PC-9 (cell line): Measurements from ENCODE around the gene PCDHGB1. TPM values are rescaled to one million over a fixed set of nuclear protein-coding genes. Genes with fewer than 3 reads are reported as not detected.

ENCODE experiments used
- Bru-seq: library from RNA; stranded (reverse); fragments of 400-500 nt; gene quantifications from one replicate; lab custom pipeline; 2021; lab: Mats Ljungman, UMichigan
- BruChase-seq, 2 experiments: library from RNA; stranded (reverse); fragments of 400-500 nt; gene quantifications; one replicate each; lab custom pipeline; 2021; lab: Mats Ljungman, UMichigan
- BruUV-seq: library from RNA; stranded (reverse); fragments of 400-500 nt; replicated peaks from 2 replicates; lab custom pipeline; 2021; lab: Mats Ljungman, UMichigan
- CTCF ChIA-PET: fragments of 300-600 bp; sonication (Branson Sonifier 250); formaldehyde crosslinking; loops from one replicate; lab custom pipeline; 2022; ENCODE audit warnings: antibody characterized with exemption; lab: Charles Lee
- POLR2A ChIA-PET: fragments of 300-600 bp; sonication (Branson Sonifier 250); formaldehyde crosslinking; loops from one replicate; lab custom pipeline; 2022; ENCODE audit warnings: antibody characterized with exemption; ENCODE audit not compliant: unreplicated experiment; lab: Charles Lee
- DNase-seq, 2 experiments: peaks; one replicate each; pipeline versions ENCODE4 v3.0.0 to v3.0.0-alpha.2; 2015 to 2022; ENCODE audit warnings: mixed read lengths in 1 of 2
- H2AFZ ChIP-seq: fragments of 200-600 bp; sonication (generic); 2 replicates; pipeline ENCODE4 v1.8.1; 2017; ENCODE audit warnings: antibody characterized with exemption
- H3F3A ChIP-seq: fragments of 200-600 bp; sonication (generic); 2 replicates; pipeline ENCODE4 v1.8.1; 2017; ENCODE audit warnings: antibody characterized with exemption, mild to moderate bottlenecking, low read depth; ENCODE audit not compliant: insufficient read depth
- H3K27ac ChIP-seq: fragments of 200-600 bp; sonication (generic); 2 replicates; pipeline ENCODE4 v1.6.1; 2016; ENCODE audit warnings: mixed run types
- H3K27me3 ChIP-seq: fragments of 200-600 bp; sonication (generic); 2 replicates; pipeline ENCODE4 v1.6.1; 2016; ENCODE audit warnings: low read depth, mixed run types; ENCODE audit not compliant: insufficient read depth
- H3K36me3 ChIP-seq: fragments of 200-600 bp; sonication (generic); 2 replicates; pipeline ENCODE4 v1.6.1; 2016; ENCODE audit warnings: low read depth, mixed run types
- H3K4me1 ChIP-seq: fragments of 200-600 bp; sonication (generic); replicated peaks from 2 replicates; pipeline ENCODE4 v1.6.1; 2016; ENCODE audit warnings: mixed run types; ENCODE audit not compliant: insufficient read depth
- H3K4me2 ChIP-seq: fragments of 200-600 bp; sonication (generic); 2 replicates; pipeline ENCODE4 v1.6.1; 2017; ENCODE audit warnings: mixed run types
- H3K4me3 ChIP-seq: fragments of 200-600 bp; sonication (generic); 2 replicates; pipeline ENCODE4 v1.6.1; 2016; ENCODE audit warnings: mixed run types
- H3K79me2 ChIP-seq: fragments of 200-600 bp; sonication (generic); 2 replicates; pipeline ENCODE4 v1.6.1; 2017; ENCODE audit warnings: low read depth, mixed run types
- H3K9me2 ChIP-seq: fragments of 200-600 bp; sonication (generic); 2 replicates; pipeline ENCODE4 v1.8.1; 2017; ENCODE audit warnings: mild to moderate bottlenecking; ENCODE audit not compliant: insufficient read depth
- H3K9me3 ChIP-seq: fragments of 200-600 bp; sonication (generic); 2 replicates; pipeline ENCODE4 v1.8.1; 2016; ENCODE audit warnings: low read depth; ENCODE audit not compliant: insufficient read depth
- H4K20me1 ChIP-seq: fragments of 200-600 bp; sonication (generic); 2 replicates; pipeline ENCODE4 v1.8.1; 2017; ENCODE audit not compliant: insufficient read depth
- CTCF ChIP-seq: fragments of 200-600 bp; sonication (generic); conservative IDR thresholded peaks from 2 replicates; pipeline ENCODE4 v1.6.1; 2017; ENCODE audit warnings: mixed run types, antibody characterized with exemption, mild to moderate bottlenecking, moderate library complexity
- EZH2 ChIP-seq: fragments of 200-600 bp; sonication (generic); IDR thresholded peaks from 2 replicates; pipeline ENCODE4 v1.8.0; 2017; ENCODE audit warnings: antibody characterized with exemption, low read depth
- intact Hi-C: fragments of 100-400 bp; cut with micrococcal nuclease; formaldehyde crosslinking; loops from one replicate; pipeline ENCODE4 v1.10.0; 2022; ENCODE audit not compliant: unreplicated experiment
- long read RNA-seq: library from polyadenylated mRNA; stranded (forward); transcript quantifications from one replicate; pipeline ENCODE4 v2.0.0, GENCODE V29; 2022
- total RNA-seq: library from RNA; stranded (reverse); gene quantifications from 2 replicates; pipeline ENCODE4 v1.2.3, GENCODE V29; 2021

Gene PCDHGB1
- total RNA-seq, result not detected in 2 replicates
- Bru-seq, nascent RNA, result not detected
- not detected for BruChase-seq, experiment 1, labeled RNA remaining after a 2-hour chase
- not detected for BruChase-seq, experiment 2, labeled RNA remaining after a 6-hour chase
- long read RNA-seq, result 0 reads

GRCh38 chr5:141349917-141350619, at the start of gene PCDHGB1:
TSS of gene PCDHGB1 (plus strand) at chr5:141350099. CDS start at chr5:141350261, 162 bp downstream.
- Histone ChIP-seq H3K4me3 (no peak within 1 kb of the TSS), H3K4me1 (no peaks in the 10 kb centered on the region), H3K9me3 (no peaks in the 10 kb centered on the region), H3K36me3 (no peaks in the 10 kb centered on the region), H4K20me1 (no peaks in the 10 kb centered on the region), H3F3A (no peaks in the 10 kb centered on the region), H3K4me2 (no peak within 1 kb of the TSS), H2AFZ (peak within 1 kb of the TSS; percentile 60; the same call in 1 of the 2 replicates), H3K27ac (no peak within 1 kb of the TSS), H3K79me2 (no peaks in the 10 kb centered on the region), H3K27me3 (no peaks in the 10 kb centered on the region), H3K9me2 (no peaks in the 10 kb centered on the region)
- TF ChIP-seq EZH2, result no peak
- peak; percentile 44 for TF ChIP-seq CTCF
- DNase-seq, result peak in 1 of 2 experiments; percentile 33
- POLR2A ChIA-PET, result no interaction called here
- CTCF ChIA-PET, result no interaction called here
- intact Hi-C loops, result loop anchor here (5.0 kb wide), 1 partner anchor 212 kb away; no protein-coding TSS in a partner anchor
- BruUV-seq, result no TSS peak

GRCh38 chr5:141303756-141304155, 46.1 kb upstream of the PCDHGB1 start, which contains the start of gene SLC25A2:
TSS of gene SLC25A2 (minus strand) at chr5:141304049. CDS start at chr5:141303865, 184 bp downstream.
- Histone ChIP-seq H3K27ac (no peak within 1 kb of the TSS), H4K20me1 (no peaks in the 10 kb centered on the region), H3K4me3 (no peak within 1 kb of the TSS), H2AFZ (no peak within 1 kb of the TSS), H3K79me2 (no peaks in the 10 kb centered on the region), H3K4me2 (no peak within 1 kb of the TSS), H3K9me3 (no peaks in the 10 kb centered on the region; the same call in 1 of the 2 replicates), H3K36me3 (no peaks in the 10 kb centered on the region), H3K9me2 (no peaks in the 10 kb centered on the region), H3K4me1 (no peaks in the 10 kb centered on the region), H3K27me3 (no peaks in the 10 kb centered on the region), H3F3A (no peaks in the 10 kb centered on the region)
- BruUV-seq, result no TSS peak
- no peak for DNase-seq
- CTCF ChIA-PET, result no interaction called here
- TF ChIP-seq CTCF, result no peak
- no peak for TF ChIP-seq EZH2
- intact Hi-C loops, result no loop called here
- POLR2A ChIA-PET, result no interaction called here

GRCh38 chr5:141306630-141307029, 43.3 kb upstream of the PCDHGB1 start:
- Histone ChIP-seq H3K27ac (no peak overlapping the region), H2AFZ (no peak overlapping the region), H3K4me2 (no peak overlapping the region), H4K20me1 (no peaks in the 10 kb centered on the region), H3K9me2 (no peaks in the 10 kb centered on the region), H3F3A (no peaks in the 10 kb centered on the region), H3K9me3 (peaks cover 4% of the 10 kb centered on the region; the same call in 1 of the 2 replicates), H3K4me1 (no peaks in the 10 kb centered on the region), H3K4me3 (no peak overlapping the region), H3K79me2 (no peaks in the 10 kb centered on the region), H3K36me3 (no peaks in the 10 kb centered on the region), H3K27me3 (no peaks in the 10 kb centered on the region)
- TF ChIP-seq CTCF (no peak), EZH2 (no peak)
- ChIA-PET CTCF (no interaction called here), POLR2A (no interaction called here)
- DNase-seq, result no peak
- BruUV-seq, result no TSS peak
- intact Hi-C loops, result no loop called here
